ENCODE results near the gene SMARCC2. TPM values are rescaled to one million over a fixed set of nuclear protein-coding genes. Genes with fewer than 3 reads are reported as not detected.
A peak's percentile ranks its signal among the peaks of the same experiment; 100 is the strongest.

The SMARCC2 gene
- total and polyA plus RNA-seq, 2 donors, result 20.3 to 25.9 TPM

GRCh38 chr12:56220611-56221231 is 31.4 kb upstream of the SMARCC2 start:
- peak in 2 of 9 donors; percentile 13 to 22 for DNase-seq (ENCODE audit: low read depth in 6 of 9, low spot score in 9 of 9)
- Histone ChIP-seq H3K27ac (ENCODE audit: low read depth in 1 of 2, low read length in 1 of 2) (peak overlapping the region; percentile 60 to 87), H3K27me3 (ENCODE audit: control insufficient read depth in 2 of 2, insufficient read depth in 1 of 2, low read length in 1 of 2) (no peaks in the 10 kb centered on the region), H3K4me3 (ENCODE audit: low read length in 2 of 2) (peak overlapping the region; percentile 74 to 95), H3K4me1 (ENCODE audit: control insufficient read depth in 2 of 2, insufficient read depth in 2 of 2, low read length in 2 of 2) (peaks cover 14 to 38% of the 10 kb centered on the region in 2 donors), H3K9me3 (ENCODE audit: control insufficient read depth in 2 of 2, insufficient read depth in 1 of 2, low read length in 1 of 2) (peaks cover 0 to 6% of the 10 kb centered on the region in 2 donors), H3K36me3 (ENCODE audit: control insufficient read depth in 2 of 2, insufficient read depth in 2 of 2, low read length in 1 of 2) (peaks cover 6 to 7% of the 10 kb centered on the region in 2 donors)
- 4% methylated on average over 10 of the region's 10 CpGs for WGBS

DNA sequence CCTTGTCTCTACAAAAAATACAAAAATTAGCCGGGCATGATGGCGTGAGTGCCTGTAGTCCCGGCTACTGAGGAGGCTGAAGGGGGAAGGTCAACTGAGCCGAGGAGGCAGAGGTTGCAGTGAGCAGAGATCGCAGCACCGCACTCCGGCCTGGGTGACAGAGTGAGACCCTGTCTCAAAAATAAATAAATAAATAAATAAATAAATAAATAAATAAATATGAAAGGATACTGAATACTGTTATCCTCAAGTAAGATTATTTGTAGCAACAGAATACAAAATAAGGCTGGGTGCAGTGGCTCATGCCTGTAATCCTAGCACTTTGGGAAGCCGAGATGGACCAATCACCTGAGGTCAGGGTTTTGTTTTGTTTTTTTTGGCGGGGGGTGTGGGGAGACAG is 30.6 kb upstream of the SMARCC2 start:
- no peak overlapping the region for H3K4me3 ChIP-seq (ENCODE audit: low read length in 2 of 2)
- H3K27ac ChIP-seq (ENCODE audit: low read depth in 1 of 2, low read length in 1 of 2), result no peak overlapping the region
- peaks cover 9 to 12% of the 10 kb centered on the region in 2 donors for H3K36me3 ChIP-seq (ENCODE audit: control insufficient read depth in 2 of 2, insufficient read depth in 2 of 2, low read length in 1 of 2)
- no peaks in the 10 kb centered on the region for H3K27me3 ChIP-seq (ENCODE audit: control insufficient read depth in 2 of 2, insufficient read depth in 1 of 2, low read length in 1 of 2)
- 97% methylated on average over 9 of the region's 9 CpGs for WGBS
- peaks cover 0 to 6% of the 10 kb centered on the region in 2 donors for H3K9me3 ChIP-seq (ENCODE audit: control insufficient read depth in 2 of 2, insufficient read depth in 1 of 2, low read length in 1 of 2)
- no peak for DNase-seq (ENCODE audit: low read depth in 6 of 9, low spot score in 9 of 9)
- peaks cover 14 to 37% of the 10 kb centered on the region in 2 donors for H3K4me1 ChIP-seq (ENCODE audit: control insufficient read depth in 2 of 2, insufficient read depth in 2 of 2, low read length in 2 of 2)

GRCh38 chr12:56216461-56216860 is 27.2 kb upstream of the SMARCC2 start:
- no peak for DNase-seq (ENCODE audit: low read depth in 6 of 9, low spot score in 9 of 9)
- 98% methylated on average over 3 of the region's 3 CpGs for WGBS
- H3K4me1 ChIP-seq (ENCODE audit: control insufficient read depth in 2 of 2, insufficient read depth in 2 of 2, low read length in 2 of 2), result peaks cover 6 to 14% of the 10 kb centered on the region in 2 donors
- no peak overlapping the region for H3K27ac ChIP-seq (ENCODE audit: low read depth in 1 of 2, low read length in 1 of 2)
- H3K9me3 ChIP-seq (ENCODE audit: control insufficient read depth in 2 of 2, insufficient read depth in 1 of 2, low read length in 1 of 2), result no peaks in the 10 kb centered on the region
- no peak overlapping the region for H3K4me3 ChIP-seq (ENCODE audit: low read length in 2 of 2)
- peaks cover 36 to 39% of the 10 kb centered on the region in 2 donors for H3K36me3 ChIP-seq (ENCODE audit: control insufficient read depth in 2 of 2, insufficient read depth in 2 of 2, low read length in 1 of 2)
- H3K27me3 ChIP-seq (ENCODE audit: control insufficient read depth in 2 of 2, insufficient read depth in 1 of 2, low read length in 1 of 2), result no peaks in the 10 kb centered on the region

- H3K27ac ChIP-seq (ENCODE audit: low read depth in 1 of 2, low read length in 1 of 2), result no peak overlapping the region
- H3K4me1 ChIP-seq (ENCODE audit: control insufficient read depth in 2 of 2, insufficient read depth in 2 of 2, low read length in 2 of 2), result no peaks in the 10 kb centered on the region
- DNase-seq (ENCODE audit: low read depth in 6 of 9, low spot score in 9 of 9), result no peak
- no peaks in the 10 kb centered on the region for H3K27me3 ChIP-seq (ENCODE audit: control insufficient read depth in 2 of 2, insufficient read depth in 1 of 2, low read length in 1 of 2)
- WGBS, result 98% methylated on average over 5 of the region's 5 CpGs
- peaks cover 51 to 59% of the 10 kb centered on the region in 2 donors for H3K36me3 ChIP-seq (ENCODE audit: control insufficient read depth in 2 of 2, insufficient read depth in 2 of 2, low read length in 1 of 2)
- H3K4me3 ChIP-seq (ENCODE audit: low read length in 2 of 2), result no peak overlapping the region
- no peaks in the 10 kb centered on the region for H3K9me3 ChIP-seq (ENCODE audit: control insufficient read depth in 2 of 2, insufficient read depth in 1 of 2, low read length in 1 of 2)
Measured at GRCh38 chr12:56213878-56214277, 24.6 kb upstream of the SMARCC2 start.

DNA sequence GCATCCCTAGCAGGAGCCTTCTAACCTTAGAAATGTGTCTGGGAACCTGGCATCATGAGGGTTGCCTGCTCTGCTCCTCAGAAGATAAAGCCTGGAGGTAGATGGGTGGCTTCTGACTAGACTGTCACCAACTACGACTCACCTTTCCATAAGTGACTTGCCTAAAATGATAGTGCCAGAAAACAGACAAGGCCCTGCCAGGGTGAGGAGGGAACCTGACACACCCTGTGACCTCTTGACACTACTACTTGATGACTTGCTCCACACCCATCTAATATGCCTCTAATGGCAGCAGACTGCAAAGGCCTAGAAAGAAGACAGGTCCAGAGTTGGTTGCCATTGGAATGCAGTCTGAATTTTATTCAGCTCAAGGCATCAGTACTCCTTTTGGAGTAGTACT is 23.1 kb upstream of the SMARCC2 start:
- Histone ChIP-seq H3K4me1 (ENCODE audit: control insufficient read depth in 2 of 2, insufficient read depth in 2 of 2, low read length in 2 of 2) (no peaks in the 10 kb centered on the region), H3K9me3 (ENCODE audit: control insufficient read depth in 2 of 2, insufficient read depth in 1 of 2, low read length in 1 of 2) (no peaks in the 10 kb centered on the region), H3K36me3 (ENCODE audit: control insufficient read depth in 2 of 2, insufficient read depth in 2 of 2, low read length in 1 of 2) (peaks cover 60 to 72% of the 10 kb centered on the region in 2 donors), H3K27ac (ENCODE audit: low read depth in 1 of 2, low read length in 1 of 2) (no peak overlapping the region), H3K27me3 (ENCODE audit: control insufficient read depth in 2 of 2, insufficient read depth in 1 of 2, low read length in 1 of 2) (no peaks in the 10 kb centered on the region), H3K4me3 (ENCODE audit: low read length in 2 of 2) (no peak overlapping the region)
- DNase-seq (ENCODE audit: low read depth in 6 of 9, low spot score in 9 of 9), result no peak
- 98% methylated on average over 1 of the region's 1 CpG for WGBS

DNA sequence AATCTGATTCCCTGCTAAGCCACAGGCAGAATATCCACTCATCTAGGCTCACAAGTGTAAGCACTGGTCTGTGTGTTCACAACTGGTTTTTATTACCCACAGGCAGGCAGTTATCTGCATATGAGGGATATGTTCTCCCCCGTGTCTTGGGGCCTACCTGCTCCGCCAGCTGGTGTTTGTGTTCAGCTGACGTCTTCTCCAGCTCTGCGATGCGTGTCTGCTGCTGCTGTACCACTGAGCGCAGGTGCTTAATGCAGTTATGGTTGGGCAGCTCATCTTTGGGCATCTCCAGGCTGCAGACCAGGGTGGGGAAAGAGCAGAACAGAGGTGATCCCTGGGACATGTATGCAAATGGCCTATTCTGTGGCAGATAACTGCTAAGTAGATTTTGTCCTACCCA is 18.7 kb upstream of the SMARCC2 start:
- Histone ChIP-seq H3K27me3 (ENCODE audit: control insufficient read depth in 2 of 2, insufficient read depth in 1 of 2, low read length in 1 of 2) (no peaks in the 10 kb centered on the region), H3K27ac (ENCODE audit: low read depth in 1 of 2, low read length in 1 of 2) (no peak overlapping the region), H3K4me3 (ENCODE audit: low read length in 2 of 2) (no peak overlapping the region), H3K9me3 (ENCODE audit: control insufficient read depth in 2 of 2, insufficient read depth in 1 of 2, low read length in 1 of 2) (no peaks in the 10 kb centered on the region), H3K4me1 (ENCODE audit: control insufficient read depth in 2 of 2, insufficient read depth in 2 of 2, low read length in 2 of 2) (no peaks in the 10 kb centered on the region), H3K36me3 (ENCODE audit: control insufficient read depth in 2 of 2, insufficient read depth in 2 of 2, low read length in 1 of 2) (peaks cover 51 to 78% of the 10 kb centered on the region in 2 donors)
- no peak for DNase-seq (ENCODE audit: low read depth in 6 of 9, low spot score in 9 of 9)
- WGBS, result 97% methylated on average over 6 of the region's 6 CpGs

DNA sequence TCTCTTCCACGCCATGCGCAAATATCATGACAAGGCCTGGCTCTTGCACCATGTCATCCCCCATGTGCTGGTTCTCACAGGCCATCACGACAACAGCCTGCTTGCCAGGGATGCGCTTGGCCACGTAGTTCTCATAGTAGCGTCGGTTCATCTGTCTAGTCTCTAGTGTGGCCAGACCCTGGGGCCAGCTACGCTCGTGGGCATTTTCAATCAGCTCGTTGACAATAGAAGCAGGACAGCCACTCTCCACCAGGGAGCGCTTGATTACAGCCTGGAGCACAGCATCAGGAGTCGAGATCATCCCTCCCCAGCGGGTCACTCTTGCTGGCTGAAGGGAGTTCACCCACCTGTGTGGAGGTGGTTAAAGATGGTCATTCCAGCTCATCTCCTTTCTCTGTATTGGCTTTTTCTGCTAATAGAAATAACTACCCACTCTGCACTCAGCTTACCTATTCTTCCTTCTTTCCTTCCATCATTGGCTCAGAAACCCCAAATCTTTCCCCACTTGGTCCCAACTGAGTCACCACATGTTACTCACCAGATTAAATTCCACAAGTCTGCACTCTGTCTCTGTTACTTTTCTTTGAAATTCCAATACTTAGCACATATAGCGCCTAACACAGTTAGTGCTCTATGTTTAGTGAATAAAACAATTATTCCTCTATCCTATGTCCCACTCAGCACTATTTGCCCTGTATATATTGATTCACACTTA is 17.3 kb upstream of the SMARCC2 start:
- Histone ChIP-seq H3K27ac (ENCODE audit: low read depth in 1 of 2, low read length in 1 of 2) (no peak overlapping the region), H3K9me3 (ENCODE audit: control insufficient read depth in 2 of 2, insufficient read depth in 1 of 2, low read length in 1 of 2) (no peaks in the 10 kb centered on the region), H3K36me3 (ENCODE audit: control insufficient read depth in 2 of 2, insufficient read depth in 2 of 2, low read length in 1 of 2) (peaks cover 41 to 64% of the 10 kb centered on the region in 2 donors), H3K4me1 (ENCODE audit: control insufficient read depth in 2 of 2, insufficient read depth in 2 of 2, low read length in 2 of 2) (no peaks in the 10 kb centered on the region), H3K4me3 (ENCODE audit: low read length in 2 of 2) (no peak overlapping the region), H3K27me3 (ENCODE audit: control insufficient read depth in 2 of 2, insufficient read depth in 1 of 2, low read length in 1 of 2) (no peaks in the 10 kb centered on the region)
- peak in 1 of 9 donors; percentile 41 for DNase-seq (ENCODE audit: low read depth in 6 of 9, low spot score in 9 of 9)
- 91% methylated on average over 14 of the region's 14 CpGs for WGBS

GRCh38 chr12:56205445-56205844 is 16.2 kb upstream of the SMARCC2 start:
- Histone ChIP-seq H3K27ac (ENCODE audit: low read depth in 1 of 2, low read length in 1 of 2) (no peak overlapping the region), H3K27me3 (ENCODE audit: control insufficient read depth in 2 of 2, insufficient read depth in 1 of 2, low read length in 1 of 2) (no peaks in the 10 kb centered on the region), H3K4me3 (ENCODE audit: low read length in 2 of 2) (no peak overlapping the region), H3K4me1 (ENCODE audit: control insufficient read depth in 2 of 2, insufficient read depth in 2 of 2, low read length in 2 of 2) (no peaks in the 10 kb centered on the region), H3K36me3 (ENCODE audit: control insufficient read depth in 2 of 2, insufficient read depth in 2 of 2, low read length in 1 of 2) (peaks cover 39 to 54% of the 10 kb centered on the region in 2 donors), H3K9me3 (ENCODE audit: control insufficient read depth in 2 of 2, insufficient read depth in 1 of 2, low read length in 1 of 2) (no peaks in the 10 kb centered on the region)
- no peak for DNase-seq (ENCODE audit: low read depth in 6 of 9, low spot score in 9 of 9)

- no peaks in the 10 kb centered on the region for H3K9me3 ChIP-seq (ENCODE audit: control insufficient read depth in 2 of 2, insufficient read depth in 1 of 2, low read length in 1 of 2)
- H3K36me3 ChIP-seq (ENCODE audit: control insufficient read depth in 2 of 2, insufficient read depth in 2 of 2, low read length in 1 of 2), result peaks cover 29 to 46% of the 10 kb centered on the region in 2 donors
- no peak overlapping the region for H3K4me3 ChIP-seq (ENCODE audit: low read length in 2 of 2)
- H3K27ac ChIP-seq (ENCODE audit: low read depth in 1 of 2, low read length in 1 of 2), result no peak overlapping the region
- no peaks in the 10 kb centered on the region for H3K27me3 ChIP-seq (ENCODE audit: control insufficient read depth in 2 of 2, insufficient read depth in 1 of 2, low read length in 1 of 2)
- H3K4me1 ChIP-seq (ENCODE audit: control insufficient read depth in 2 of 2, insufficient read depth in 2 of 2, low read length in 2 of 2), result no peaks in the 10 kb centered on the region
- no peak for DNase-seq (ENCODE audit: low read depth in 6 of 9, low spot score in 9 of 9)
Measured at GRCh38 chr12:56204275-56204674, 15.0 kb upstream of the SMARCC2 start.
